GM21381 (cell line): ENCODE results near the gene MMP25.

Source experiments
- ATAC-seq: cut with Tn5 transposase; IDR thresholded peaks from one replicate; pipeline ENCODE4 v1.9.1; 2021; ENCODE audit warnings: mild to moderate bottlenecking, moderate library complexity; ENCODE audit not compliant: unreplicated experiment

The MMP25 gene, protein sequence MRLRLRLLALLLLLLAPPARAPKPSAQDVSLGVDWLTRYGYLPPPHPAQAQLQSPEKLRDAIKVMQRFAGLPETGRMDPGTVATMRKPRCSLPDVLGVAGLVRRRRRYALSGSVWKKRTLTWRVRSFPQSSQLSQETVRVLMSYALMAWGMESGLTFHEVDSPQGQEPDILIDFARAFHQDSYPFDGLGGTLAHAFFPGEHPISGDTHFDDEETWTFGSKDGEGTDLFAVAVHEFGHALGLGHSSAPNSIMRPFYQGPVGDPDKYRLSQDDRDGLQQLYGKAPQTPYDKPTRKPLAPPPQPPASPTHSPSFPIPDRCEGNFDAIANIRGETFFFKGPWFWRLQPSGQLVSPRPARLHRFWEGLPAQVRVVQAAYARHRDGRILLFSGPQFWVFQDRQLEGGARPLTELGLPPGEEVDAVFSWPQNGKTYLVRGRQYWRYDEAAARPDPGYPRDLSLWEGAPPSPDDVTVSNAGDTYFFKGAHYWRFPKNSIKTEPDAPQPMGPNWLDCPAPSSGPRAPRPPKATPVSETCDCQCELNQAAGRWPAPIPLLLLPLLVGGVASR

DNA sequence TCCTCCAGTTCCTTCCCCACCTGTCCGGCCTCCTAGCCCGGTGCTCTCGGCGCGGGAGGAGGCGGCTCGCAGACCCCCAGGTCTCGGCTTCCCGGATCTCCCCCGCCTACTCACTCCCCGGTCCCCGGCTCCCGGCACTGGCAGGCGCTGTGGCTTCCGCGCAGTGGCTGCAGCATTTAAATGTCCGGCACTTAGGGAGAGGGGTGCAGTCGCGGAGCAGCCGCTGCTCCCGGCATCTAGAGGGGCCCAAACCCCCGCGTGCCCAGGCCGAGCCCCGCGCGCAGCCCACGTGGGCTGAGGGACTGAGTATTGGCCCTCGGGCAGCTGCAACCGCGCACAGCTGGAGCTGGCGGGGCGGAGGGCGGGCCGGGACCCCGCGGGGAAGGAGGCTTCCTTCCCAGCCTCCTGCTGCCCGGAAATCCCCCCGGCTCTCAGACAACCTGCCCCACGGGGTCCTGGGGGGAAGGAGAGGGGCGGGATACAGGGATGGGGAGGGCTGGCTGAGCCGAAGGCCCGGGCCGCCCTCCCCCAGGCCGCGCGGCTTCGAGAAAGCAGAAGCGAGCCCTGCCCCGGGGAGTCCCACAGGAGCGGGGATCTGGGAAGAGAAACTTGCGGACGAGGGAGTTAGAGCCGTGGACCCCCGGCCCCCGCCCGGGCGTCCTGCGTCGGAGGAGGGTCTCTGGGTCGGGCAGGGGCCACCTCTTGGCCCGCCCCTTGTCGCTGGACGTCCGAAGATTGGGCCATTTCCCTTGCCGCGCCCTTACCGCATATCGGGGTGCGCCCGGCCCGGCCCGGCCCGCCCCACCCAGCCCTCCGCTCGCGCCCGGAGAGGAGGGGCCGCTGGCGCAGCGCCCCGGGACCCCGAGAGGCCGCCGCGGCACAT, at the start of gene MMP25:
Gene MMP25 (plus strand): TSS at position 804 of the 883 bp plus-strand sequence. CDS start 357 bp downstream, outside the sequence.
- ATAC-seq, result no peak

DNA sequence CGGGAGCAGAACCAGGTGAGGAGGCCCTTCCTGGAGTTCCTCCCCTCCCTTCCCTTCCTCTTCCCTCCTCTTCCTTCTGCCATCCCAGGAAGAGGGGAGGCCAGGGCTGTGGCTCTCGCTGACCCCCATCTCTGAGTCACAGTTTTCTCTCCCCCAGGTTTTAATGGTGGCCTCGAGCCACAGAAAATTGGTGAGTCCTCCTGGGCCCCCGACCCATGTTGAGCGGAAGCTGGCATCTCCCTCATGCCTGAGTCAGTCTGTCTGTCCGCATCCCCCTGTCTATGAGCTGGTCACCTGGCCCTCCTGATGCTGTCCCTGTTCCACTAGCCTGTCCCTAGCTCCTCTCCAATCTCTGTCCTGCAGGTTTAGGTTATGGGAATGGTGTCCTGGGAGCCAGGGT, 46.4 kb upstream of the MMP25 start:
- ATAC-seq, result no peak

DNA sequence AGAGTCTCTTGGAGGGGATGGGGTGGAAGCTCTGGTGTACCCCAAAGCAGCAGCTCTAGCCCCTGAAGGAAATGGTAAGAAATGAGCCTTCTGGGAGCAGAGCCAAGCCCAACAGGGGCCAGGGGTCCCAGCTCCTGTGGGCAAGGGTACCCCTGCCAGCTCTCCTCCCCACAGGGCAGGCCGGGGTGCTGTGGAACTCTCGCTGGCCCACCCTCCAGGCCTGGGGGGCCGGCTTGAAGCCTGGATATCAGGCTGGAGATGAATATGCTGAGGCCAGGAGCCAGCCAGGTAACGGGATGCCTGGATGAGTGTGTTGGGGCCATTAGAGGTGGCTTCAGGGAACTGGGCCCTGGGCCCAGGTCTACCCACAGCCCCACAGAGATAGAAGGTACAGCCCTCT, 45.8 kb upstream of the MMP25 start:
- no peak for ATAC-seq

DNA sequence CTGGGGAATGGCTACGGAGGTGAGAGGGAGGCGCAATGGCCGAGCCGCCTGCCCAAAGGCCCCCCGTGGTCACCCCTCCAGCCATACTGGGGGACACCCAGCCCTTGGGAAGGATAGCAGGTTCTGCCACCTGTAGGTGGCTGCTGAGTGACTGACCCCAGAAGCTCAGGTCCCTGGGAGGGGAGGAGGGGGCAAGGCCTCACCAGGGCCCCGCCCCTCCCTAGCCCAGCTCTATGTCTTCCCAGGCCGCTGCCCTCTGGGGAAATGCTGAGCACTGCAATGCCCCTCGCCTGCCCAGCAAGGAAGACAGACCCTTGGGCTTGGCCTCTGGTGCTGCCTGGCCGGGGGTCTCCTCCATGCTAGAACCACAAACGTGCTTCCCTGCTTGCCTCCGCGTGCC, 45.0 kb upstream of the MMP25 start:
- ATAC-seq, result no peak

DNA sequence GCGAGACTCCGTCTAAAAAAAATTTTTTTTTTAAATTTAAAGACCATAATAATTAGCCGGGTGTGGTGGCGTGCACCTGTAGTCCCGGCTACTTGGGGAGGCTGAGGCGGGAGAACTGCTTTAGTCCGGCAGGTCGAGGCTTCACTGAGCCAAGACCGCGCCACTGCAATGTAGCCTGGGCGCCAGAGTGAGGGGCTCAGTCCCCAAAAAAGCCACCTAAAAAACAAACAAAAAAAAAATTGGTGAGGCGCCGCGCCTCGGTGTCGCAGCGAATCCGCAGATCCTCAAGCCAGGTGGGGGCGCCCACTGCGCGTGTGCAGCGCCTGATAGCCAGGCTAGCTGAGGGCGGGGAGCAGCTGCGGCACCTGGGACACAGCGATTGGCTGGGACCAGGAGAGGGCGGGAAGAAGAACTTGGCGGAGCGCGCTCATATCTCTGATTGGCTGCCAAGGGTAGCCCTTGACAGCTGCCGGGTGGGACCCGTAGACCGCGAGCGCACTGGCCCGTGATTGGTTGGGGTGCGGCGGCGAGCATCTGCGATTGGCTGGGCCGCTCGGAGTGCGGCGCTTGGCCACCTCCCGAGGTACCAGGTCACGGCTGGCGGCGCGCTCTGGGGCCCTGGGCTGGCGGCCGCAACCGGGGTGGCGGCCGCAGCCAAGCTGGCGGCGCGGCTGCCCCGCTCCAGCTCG, 42.6 kb upstream of the MMP25 start:
- peak; percentile 88 for ATAC-seq

DNA sequence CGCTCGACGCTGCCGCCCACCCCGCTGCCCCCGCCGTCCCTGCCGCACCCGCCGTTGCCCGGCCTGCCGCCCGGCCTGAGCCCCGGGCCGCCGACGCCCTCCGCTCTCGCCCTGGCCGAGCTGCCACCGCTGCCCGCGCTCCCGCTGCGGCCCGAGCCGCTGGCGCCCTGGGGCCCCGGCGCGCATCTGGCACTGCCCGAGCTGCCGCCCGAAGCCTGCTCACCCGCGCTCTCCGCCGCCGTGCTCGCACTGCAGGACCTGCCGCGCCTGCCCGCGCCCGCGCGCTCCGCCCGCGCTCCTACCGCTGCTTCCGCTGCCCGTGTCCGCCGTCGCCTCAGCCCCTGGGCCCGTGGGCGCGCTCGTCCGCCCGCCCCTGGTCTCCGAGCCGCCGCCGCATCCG, 42.0 kb upstream of the MMP25 start:
- ATAC-seq, result no peak

DNA sequence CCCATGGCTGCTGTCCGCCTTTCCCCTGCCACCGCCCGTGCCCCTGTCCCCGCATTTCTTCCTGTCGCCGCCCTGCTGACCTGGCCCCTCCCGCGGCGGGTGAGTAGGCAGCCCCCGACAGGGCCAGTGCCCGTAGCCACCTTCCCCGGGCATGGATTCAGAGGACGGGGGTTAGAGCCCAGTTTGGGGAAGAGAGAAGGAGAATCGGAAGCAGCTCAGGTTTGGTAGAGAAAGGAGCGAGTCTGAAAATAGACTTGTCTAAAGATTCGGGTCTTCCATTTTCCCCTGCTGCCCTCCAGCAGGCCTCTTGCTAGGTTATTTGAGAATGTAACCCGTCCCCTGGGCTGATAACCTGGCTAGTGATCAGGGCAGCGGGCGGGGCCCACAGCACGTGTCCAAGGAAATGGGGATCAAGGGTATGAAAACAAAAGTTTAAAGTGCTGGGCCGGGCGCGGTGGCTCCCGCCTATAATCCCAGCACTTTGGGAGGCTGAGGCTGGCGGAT, 41.5 kb upstream of the MMP25 start:
- no peak for ATAC-seq

DNA sequence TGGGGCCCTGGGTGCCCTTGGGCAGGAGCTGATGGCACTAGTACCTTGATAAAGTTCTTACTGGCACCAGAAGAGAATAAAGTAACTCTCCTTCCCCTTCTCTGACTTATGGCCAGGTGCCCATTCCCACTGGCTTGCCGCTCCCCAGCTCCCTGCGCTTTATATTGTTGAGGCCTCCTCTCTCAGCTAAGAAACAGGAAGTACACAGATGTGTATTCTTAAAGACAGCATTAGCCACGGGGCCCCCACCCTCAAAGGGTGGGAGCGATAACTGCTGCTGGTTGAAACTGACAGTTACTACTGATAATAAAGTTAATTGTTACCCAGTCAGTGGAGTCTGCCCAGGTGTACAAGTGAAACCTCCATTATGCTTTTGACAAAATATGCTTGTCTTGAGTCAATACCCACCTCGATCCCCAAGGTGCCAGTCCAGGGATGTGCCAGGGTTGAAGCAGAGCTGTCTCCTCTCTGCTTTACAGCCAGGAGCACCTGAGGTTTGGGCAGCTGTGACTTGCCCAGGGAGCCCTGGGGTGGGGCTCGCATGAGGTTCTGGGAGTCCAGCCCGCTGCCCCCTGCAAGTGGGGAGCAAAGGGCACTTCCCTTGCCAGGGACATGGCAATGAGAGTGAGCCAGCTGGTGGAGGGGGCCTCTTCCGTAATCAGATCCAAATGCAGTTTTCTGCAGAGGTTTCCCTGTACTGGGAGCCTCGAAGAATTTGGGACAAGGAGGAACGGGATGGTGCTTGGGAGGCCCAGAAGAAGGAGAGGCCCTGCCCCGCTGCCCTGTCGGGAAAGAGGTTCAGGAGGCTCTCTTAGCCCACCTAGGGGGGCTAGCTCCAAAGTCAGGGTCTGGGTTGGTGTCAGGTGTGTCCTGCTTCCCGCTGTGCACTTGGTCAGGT, 39.1 kb upstream of the MMP25 start:
- no peak for ATAC-seq

DNA sequence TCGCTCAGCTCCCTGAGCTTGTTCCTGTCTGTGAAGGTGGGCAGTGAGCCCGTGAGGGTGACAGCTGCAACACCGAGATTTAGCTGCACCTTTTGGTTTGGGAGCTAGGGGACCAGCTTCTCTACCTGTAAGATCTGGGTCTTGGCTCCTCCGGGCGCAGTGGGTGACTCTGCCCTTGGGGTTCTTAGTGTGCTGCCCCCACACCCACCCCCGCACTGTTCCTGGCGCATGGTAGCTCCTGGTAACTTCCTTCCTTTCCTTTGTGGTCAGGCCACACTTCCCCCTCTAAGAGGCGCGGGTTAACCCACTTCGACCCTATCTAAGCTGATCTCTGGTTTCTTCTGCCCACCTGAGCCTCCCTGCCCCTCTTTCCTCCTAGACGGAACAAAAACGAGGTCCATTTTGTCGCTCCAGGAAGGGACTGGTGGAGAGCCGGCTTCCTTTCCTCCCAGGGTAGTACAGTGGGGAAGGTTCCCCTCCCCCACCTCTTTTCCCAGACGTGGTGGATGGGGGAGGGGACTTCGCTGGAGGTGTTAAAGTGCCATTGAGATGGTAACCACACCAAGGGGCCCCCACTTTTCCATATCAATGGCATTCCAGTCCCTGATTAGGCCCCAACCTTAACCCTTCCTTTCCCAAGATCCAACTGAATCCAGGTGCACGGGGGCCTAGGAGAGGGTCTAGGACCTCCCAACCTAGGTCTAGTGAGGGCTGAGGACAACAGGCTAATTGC, 38.2 kb upstream of the MMP25 start:
- ATAC-seq, result no peak

DNA sequence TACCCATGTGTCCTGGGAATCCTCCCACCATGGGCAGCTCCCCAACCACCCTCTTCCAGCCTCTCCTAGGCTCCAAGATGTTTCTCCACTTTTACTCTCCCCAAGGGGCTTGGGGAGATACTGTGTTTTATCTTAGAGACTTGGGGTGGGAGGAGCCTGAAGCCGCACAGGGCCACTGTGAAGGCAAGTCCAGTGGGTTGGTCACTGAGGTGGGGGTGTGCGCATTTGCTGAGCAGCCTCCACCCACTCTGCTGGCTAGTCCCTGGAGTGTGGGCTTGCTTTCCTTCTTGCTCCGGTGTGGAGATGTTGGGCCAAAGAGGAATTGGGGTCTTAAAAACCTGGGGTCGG, 37.7 kb upstream of the MMP25 start:
- ATAC-seq, result no peak

DNA sequence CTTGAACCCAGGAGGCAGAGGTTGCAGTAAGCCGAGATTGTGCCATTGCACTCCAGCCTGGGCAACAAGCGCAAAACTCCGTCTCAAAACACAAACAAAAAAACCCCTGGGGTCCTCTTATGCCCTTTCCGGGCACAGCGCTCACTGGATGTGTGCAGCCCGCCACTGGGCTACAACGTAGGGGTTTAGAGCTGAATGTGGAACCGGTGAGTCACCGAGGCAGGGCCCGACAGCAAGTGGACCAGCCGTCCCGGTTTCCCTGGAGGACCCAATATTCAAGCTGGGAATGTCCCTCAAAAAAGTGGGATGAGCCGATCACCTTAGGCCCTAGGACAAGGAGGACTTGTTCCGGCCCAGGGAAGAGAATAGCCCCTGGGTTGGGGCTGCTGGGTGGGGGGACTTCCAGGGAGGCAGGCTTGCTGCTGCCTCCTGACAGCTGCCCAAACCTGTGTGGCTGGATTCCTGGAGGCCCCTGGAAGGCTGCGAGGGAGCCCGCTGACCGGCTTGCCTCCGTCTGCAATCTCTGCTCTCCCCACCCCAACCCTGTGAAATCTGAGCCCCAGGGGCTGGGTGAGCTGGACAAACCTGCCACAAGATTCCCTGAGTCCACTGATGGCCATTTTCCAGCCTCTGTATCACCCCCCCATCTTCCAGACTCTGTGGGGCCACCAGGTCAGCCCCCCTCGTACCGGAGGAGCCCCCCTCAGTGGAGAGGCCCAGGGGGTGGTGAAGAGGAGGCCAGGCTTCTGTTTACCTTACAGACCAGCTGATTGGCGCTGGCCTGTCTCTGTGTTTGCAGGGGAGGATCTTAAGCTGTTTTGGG, 36.6 kb upstream of the MMP25 start:
- ATAC-seq, result no peak

DNA sequence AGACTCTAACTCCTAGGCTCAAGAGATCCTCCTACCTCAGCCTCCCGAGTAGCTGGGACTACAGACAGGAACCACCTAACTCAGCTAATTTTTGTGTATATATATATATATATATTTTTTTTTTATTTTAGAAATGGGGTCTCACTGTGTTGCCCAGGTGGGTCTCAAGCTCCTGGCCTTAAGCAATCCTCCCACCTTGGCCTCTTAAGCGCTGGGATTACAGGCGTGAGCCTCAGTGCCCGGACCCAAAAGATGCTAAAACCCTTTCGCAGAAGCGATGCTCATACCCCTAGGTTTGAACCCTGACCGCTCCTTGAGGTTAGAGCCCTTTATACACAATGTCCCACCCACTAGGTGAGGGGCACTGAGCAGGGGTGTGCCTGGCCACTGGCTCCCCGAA, 35.9 kb upstream of the MMP25 start:
- no peak for ATAC-seq

DNA sequence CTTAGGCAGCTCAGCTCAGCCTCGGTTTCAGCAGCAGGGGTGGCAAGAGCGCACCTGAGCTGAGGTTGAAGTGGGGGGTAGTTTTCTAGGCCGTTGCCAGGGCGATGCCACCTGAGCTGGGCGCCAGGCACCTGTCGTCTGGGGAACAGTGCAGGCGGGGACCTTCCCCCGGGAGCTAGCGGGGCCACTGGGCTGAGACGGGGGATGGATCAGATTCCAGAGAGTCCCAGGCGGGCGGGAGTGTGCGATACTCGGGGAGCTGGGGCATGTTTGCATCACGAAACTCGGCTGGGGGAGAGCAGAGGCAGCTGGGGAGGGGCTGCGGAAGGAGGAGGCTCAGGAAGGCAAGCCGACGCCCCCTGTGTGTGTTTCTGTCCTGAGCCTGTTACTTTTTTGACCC, 34.1 kb upstream of the MMP25 start:
- ATAC-seq, result no peak

DNA sequence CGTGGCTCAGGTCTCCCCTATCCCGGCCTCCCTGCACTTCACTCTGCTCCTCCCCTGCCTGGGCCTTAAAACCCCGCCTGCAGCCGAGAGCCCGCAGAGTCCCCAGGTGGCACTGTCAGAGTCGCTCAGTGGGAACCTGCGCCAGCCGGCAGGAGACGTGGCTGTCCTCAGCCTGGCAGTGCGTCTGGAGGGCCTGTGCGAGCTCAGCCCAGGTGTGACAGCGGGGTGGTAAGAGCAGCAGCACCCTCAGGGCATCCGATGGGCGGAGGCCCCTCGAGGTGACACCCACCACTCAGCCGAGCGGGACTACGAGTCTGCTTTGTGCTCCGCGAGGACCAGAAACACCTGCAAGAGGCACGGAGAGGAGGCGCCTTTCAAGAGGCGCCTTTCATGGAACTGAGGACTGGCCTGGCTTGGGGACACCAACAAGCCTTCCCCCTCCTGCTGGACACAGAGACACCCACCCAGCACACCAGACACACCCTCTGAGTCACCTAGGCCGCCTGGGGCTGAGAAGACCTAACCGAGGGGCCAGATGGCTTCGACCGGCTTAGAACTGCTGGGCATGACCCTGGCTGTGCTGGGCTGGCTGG, 33.4 kb upstream of the MMP25 start, which contains the start of gene CLDN9:
Gene CLDN9 (plus strand): TSS at position 96 of the 593 bp plus-strand sequence. CDS start 440 bp downstream, at position 536.
- no peak for ATAC-seq

DNA sequence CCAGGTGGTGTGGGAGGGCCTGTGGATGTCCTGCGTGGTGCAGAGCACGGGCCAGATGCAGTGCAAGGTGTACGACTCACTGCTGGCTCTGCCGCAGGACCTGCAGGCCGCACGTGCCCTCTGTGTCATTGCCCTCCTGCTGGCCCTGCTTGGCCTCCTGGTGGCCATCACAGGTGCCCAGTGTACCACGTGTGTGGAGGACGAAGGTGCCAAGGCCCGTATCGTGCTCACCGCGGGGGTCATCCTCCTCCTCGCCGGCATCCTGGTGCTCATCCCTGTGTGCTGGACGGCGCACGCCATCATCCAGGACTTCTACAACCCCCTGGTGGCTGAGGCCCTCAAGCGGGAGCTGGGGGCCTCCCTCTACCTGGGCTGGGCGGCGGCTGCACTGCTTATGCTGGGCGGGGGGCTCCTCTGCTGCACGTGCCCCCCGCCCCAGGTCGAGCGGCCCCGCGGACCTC, 32.8 kb upstream of the MMP25 start:
- no peak for ATAC-seq

DNA sequence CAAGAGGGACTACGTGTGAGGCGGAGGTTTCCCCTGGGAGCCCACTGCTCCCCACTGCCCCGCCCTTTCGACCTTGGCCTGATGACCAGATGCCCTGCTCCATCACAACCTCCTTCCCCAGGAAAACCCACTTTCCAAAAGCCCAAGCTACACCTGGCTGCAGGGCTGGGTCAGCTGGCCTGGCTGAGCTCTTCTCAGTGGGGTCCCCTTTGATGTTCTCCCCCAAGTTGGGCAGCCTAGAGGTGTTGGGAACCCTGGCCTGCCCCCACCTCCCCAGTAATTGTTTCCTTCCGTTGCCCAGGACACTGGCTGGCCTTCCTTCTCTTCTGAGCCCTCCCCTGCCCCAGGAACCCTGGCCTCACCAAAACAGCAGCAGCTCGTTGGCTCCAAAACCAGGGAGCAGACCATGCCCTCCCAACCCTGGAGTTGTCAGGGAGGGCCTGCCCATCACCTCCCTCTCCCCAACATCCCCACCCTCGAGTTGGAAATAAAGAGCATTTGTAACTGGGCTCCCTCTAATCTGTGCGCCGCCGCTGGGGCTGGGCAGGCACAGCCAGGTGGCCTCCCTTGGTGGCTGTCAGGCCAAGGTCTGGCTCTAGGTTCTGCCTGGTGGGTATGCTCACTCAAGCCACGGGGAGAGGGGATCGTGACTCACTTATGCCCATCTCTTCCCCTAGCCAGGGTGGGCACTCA, 32.2 kb upstream of the MMP25 start:
- no peak for ATAC-seq

DNA sequence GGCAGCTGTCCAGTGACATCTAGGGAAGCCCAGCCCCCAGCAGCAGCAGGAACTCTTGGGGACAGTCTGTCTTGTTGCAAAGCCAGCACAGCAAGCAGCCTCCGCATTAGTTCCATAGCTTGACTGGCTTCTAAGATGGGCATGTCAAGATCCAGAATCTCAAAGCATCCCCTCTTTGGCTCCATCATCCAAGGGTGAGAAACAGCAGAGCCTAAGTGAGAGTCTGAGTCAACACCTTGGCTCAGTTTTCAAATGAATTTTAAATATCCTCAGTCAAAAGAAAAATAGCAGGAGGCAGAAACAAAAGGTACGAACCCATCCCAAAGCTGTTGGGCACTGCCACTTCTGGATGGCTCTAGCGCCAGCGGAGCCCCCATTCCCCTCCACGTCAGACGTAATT, 31.4 kb upstream of the MMP25 start:
- no peak for ATAC-seq
